ENCODE data around the gene CDYL.

DNA sequence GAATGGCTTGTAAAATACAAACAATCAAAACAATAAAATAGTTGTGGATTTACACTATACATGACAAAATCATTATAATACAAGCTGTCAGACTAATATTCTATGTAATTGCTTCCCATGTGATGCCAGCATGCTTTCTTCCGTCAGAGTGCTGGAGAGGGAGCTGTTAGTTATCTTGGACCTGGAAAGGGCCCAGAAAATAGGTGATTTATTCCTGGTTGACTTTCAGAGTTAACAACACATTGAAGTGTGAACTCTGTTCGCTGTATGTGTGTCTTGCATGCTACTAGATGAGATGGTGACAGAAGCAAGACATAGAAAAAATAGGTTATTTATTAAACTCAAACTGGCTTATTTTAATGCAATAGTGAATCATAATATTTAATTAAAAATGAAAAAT, 70.2 kb downstream of the CDYL start:
- TF ChIP-seq, protein P1, sequence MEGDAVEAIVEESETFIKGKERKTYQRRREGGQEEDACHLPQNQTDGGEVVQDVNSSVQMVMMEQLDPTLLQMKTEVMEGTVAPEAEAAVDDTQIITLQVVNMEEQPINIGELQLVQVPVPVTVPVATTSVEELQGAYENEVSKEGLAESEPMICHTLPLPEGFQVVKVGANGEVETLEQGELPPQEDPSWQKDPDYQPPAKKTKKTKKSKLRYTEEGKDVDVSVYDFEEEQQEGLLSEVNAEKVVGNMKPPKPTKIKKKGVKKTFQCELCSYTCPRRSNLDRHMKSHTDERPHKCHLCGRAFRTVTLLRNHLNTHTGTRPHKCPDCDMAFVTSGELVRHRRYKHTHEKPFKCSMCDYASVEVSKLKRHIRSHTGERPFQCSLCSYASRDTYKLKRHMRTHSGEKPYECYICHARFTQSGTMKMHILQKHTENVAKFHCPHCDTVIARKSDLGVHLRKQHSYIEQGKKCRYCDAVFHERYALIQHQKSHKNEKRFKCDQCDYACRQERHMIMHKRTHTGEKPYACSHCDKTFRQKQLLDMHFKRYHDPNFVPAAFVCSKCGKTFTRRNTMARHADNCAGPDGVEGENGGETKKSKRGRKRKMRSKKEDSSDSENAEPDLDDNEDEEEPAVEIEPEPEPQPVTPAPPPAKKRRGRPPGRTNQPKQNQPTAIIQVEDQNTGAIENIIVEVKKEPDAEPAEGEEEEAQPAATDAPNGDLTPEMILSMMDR (IDR thresholded peaks at IDR 0.05; ENCODE audit: low read depth, low read length, poor library complexity, severe bottlenecking): no peak
- TF ChIP-seq EZH2phosphoT487 (IDR thresholded peaks at IDR 0.05; ENCODE audit: borderline replicate concordance, low read length): no peak

All from DOHH2 (cell line).